HG03520 (cell line): Measurements from ENCODE around the gene SNW1.
"Not testable (repeated sequence)": the region's sequence is repeated elsewhere in the genome, so short reads cannot be mapped to it uniquely, and the experiment has no call there.

ENCODE experiments used
- ATAC-seq: cut with Tn5 transposase; IDR thresholded peaks from one replicate; pipeline ENCODE4 v1.9.1; 2021; ENCODE audit warnings: mild to moderate bottlenecking, moderate library complexity; ENCODE audit not compliant: unreplicated experiment

Gene SNW1

GRCh38 chr14:77760381-77761204 is at the start of gene SNW1:
Gene SNW1 (minus strand): TSS chr14:77761156. CDS start chr14:77761127, 29 bp downstream.
- peak; percentile 88 for ATAC-seq

DNA sequence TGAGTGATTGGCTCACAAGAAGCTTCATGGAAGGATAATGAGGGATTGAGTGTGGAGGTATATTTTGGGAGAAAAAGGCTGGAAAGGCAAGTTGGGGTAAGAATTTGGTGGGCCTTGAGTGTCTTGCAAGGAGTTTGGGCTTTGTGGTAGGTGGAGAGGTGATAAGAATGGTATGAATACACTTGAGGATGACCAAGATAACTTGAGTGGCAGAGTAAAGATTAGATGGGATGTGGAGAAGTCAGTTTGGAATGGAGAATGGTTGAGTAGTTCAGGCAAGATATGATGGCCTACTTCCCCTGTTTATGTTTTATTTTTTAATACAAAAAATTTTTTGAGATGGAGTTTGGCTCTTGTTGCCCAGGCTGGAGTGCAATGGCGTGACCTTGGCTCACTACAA is 48.1 kb upstream of the SNW1 start:
- ATAC-seq, result no peak

DNA sequence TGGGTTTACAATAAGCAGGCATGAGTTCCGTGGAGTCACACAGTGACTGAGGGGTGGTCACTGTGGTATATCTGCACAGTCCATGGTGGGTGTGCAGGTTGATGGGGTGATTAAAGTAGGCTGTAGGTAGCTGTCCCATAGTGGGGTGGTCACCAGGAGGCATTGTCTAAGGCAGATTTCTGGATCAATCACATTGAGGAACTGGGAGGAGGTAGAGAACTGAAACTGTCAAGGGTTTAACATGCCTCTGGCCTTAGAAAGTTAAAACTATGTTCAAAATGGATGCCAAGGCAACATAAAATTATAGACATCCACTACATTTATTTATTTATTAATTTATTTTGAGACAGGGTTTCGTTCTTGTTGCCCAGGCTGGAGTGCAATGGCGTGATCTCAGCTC is 47.3 kb upstream of the SNW1 start:
- no peak for ATAC-seq

DNA sequence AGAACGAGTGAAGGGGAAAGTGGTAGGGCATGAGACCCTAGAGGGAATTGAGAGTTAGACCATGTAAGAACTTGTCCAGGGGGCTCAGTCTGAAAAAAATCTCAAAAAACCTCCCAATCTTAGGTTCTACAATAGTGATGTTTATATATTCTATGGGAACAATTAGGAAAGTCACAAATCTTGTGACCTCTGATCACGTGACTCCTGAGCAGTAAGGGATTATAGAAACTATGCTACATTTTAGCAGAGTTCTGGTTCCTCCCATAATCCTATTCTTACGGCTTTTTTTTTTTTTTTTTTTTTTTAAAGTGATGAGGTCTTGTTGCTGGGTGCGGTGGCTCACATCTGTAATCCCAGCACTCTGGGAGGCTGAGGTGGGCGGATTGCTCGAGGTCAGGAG is 44.8 kb upstream of the SNW1 start:
- ATAC-seq, result no peak

DNA sequence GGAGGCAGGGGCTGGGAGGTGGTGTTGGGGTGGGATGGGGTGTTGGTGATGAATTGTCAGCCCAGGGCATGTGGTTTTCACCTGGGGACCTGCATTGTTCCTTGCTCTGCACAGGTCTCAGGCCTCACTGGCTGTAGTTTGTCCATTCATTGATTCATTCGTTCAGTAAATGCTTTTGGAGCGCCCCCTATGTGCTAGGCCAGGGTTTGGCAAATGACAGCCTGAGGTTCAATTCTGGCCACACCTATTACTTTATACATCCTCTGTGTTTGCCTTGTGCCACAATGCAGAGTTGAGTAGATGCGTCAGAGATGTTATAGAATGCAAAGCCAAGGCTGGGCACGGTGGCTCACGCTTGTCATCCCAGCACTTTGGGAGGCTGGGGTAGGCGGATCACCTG is 43.6 kb upstream of the SNW1 start:
- no peak for ATAC-seq

- no peak for ATAC-seq
Observed at GRCh38 chr14:77800814-77801213, 39.9 kb upstream of the SNW1 start.

DNA sequence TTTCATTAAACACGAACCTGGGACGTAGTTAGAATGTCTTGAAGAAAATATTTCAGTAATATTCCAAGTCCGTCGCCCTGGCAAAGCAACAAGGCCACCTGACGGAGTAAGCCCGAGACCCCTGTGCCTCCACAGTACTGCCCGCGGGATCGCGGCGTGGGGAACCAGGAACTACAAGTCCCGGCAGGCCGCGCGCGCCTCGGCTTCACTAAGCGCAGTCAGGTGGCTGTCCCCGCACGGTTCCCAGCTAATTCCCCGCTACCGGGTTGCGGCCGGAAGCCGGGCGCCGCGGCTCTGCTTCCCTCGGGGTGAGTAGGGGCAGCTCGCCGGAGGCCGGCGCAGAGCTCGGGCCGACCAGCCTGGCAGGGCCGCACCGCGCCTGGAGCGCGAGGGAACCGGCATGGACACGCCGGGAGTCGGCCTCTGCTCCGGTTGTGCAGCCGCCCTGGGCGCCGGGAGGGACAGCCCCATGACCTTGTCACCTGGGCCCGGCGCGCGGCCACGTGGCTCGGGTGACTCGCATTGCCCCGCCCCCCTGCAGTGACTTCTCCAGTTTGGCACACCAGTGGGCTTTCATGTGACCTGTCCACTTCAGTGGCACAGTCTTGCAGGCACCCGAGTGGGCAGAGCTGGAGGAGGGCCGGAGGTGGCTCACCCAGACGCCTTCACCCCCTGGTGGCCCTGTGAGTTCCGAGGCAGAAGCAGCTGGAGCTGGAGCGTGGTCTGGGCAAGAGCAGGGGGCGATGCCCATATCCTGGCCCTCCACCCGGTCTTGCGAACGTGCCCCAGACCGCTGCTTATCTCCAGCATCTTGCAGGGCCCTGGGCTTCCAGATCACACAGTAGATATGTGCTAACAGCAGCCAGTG is 39.1 kb upstream of the SNW1 start, which contains the start of gene ADCK1:
Gene ADCK1 (plus strand): TSS at position 247 of the 868 bp plus-strand sequence. CDS start 18,870 bp downstream, outside the sequence.
- ATAC-seq, result peak; percentile 93

GRCh38 chr14:77799456-77799855 is 38.5 kb upstream of the SNW1 start:
- ATAC-seq, result not testable (repeated sequence)

GRCh38 chr14:77794357-77794756 is 33.4 kb upstream of the SNW1 start:
- ATAC-seq, result no peak

GRCh38 chr14:77793255-77793654 is 32.3 kb upstream of the SNW1 start:
- not testable (repeated sequence) for ATAC-seq

GRCh38 chr14:77791225-77791600 is 30.3 kb upstream of the SNW1 start:
- ATAC-seq, result no peak

DNA sequence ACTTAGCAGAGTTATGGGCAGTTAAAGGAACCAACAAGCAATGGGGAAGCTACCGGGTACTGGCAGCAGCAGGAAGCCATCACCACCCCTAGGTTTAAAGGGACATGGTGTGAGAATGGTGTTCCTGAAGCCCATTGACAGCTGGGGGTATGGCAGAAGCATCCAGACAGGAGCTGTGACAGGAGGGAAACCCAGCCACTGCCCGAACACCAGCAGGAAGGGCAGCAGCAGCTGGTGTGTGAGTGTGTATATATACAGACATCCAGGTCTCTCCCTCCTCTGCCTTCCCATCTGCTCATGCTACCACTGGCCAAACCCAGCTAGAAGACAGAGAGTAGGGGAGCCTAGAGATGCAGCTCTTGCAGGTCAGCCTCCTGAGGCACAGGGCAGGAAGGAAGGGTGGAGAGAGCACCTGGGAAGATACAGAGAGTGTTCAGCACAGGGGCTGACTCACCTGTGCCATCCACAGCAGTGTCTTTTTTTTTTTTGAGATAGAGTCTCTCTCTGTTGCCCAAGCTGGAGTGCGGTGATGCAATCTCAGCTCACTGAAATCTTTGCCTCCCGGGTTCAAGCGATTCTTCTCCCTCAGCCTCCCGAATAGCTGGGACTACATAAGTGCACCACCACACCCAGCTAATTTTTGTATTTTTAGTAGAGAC is 29.7 kb upstream of the SNW1 start:
- ATAC-seq, result no peak

- ATAC-seq, result no peak
Observed at GRCh38 chr14:77786148-77786547, 25.2 kb upstream of the SNW1 start.

GRCh38 chr14:77782202-77782601 is 21.2 kb upstream of the SNW1 start:
- no peak for ATAC-seq

DNA sequence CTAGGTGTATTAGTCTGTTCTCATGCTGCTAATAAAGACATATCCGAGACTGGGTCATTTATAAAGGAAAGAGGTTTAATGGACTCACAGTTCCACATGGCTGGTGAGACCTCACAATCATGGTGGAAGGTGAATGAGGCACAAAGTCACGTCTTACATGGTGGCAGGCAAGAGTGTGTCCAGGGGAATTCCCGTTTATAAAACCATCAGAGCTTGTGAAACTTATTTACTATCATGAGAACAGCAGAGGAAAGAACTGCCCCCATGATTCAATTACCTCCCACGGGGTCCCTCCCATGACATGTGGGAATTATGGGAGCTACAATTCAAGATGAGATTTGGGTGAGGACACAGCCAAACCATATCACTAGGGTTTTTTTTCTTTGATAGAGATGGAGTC is 13.0 kb upstream of the SNW1 start:
- not testable (repeated sequence) for ATAC-seq

DNA sequence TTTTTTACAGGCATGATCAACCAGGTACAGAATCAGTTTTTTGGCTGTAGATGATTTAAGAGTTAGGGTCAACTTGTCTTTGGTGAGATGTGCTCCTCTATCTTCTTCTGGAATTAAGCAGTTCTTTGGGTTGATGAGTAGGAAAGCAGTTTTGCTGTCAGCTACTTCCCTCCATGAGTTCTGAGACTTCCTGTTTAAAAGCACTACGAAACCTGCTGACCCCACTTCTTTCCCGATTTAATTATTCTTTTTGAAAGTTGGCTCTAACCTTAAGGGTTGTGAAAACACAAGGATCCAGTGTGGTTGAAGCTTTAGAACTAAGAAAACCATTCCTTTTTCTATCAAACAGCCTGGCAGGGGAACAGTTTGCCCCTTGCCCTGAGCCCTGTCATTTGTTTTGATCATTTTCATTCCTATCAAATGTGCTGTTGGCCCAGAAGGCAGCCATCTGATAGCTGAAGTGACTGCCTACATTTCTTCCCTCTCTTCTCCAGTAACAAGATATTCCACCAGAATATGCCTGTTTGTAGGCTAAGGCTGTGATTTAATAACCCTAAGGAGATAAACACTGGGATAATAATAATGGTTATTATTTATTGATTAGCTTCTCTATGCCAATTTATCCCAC is 7.6 kb upstream of the SNW1 start:
- ATAC-seq, result not testable (repeated sequence)

DNA sequence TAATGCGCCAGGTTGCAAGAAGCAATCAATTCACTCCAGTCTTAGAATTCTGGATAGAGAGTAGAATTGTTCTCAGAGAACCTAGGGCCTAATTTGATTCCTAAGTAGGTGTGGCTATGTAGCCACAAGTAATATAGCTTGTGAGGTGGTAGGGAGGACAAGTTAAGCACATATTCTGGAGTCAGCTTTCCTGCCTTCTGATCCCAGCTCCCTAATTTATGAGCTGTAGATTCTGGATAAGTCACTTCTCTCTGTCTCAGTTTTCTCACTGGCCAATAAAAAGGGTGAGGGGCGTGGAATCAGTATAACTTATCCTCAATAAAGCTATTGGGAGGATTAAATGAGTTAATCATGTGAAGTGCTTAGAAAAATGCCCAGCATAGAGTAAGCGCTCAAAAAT is 3.0 kb upstream of the SNW1 start:
- ATAC-seq, result no peak

GRCh38 chr14:77763316-77763715 is 2.4 kb upstream of the SNW1 start:
- ATAC-seq, result no peak

DNA sequence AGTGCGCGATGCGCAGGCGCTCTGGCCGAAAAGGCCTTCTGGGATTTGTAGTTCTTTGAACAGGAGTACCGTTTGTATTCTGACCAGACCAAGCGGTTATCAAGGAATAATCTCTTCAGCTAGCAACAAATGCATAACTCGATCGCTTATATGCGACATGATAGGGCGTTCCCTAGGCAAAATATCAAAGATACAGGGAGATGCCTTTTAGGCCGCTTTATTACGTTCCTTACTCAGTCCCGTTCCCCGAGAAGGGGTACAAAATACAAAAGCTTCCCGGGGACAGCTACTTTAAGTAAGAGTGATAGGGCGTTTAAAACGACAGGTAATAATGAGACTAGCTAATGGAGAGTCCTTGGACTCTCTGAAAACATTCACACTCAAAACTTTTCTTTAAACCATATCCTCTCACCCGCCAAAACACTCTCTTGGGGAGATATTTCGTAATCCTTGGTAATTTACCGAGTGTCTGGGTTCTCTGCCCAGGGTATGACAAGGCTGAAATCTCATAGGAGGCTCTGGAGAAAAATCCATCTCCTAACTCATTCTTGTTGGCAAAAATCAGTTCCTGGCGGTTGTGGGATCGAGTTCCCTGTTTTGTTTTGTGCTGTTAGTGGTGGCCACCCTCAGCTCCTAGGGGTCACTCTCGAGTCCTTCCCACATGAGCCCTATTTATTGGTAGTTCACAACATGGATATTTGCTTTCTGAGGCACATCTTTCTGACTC is 412 bp upstream of the SNW1 start:
- ATAC-seq, result peak; percentile 31
